ENCODE data around the gene CTU1.

DNA sequence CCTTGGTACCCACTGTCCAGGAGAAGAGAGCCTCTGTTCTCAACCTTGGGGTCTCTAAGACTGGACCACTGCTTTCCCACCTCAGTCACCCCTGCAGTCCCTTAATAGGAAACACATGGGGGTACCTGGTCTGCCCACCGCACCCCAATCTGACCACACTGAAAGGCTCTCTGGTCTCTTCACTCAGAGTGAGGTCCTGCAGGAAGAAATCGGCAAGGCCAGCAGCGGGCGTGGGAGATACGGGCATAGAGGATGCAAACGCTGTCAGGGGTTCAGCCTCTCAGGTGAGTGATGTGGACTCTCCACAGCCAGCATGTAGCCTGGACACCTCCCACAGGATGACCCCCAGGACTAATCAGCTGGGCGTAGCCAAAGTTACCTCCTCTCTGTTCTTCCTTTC lies 20.0 kb upstream of the CTU1 start:
- TF ChIP-seq CTCF (IDR thresholded peaks at IDR 0.05) (no peak), POLR2A (IDR thresholded peaks at IDR 0.05) (no peak), EP300 (IDR thresholded peaks at IDR 0.05) (no peak)
